DND-41 (cell line): ENCODE measurements around the gene TAS2R8.

ENCODE experiments used
- EZH2 ChIP-seq: IDR thresholded peaks from 3 replicates; pipeline ENCODE4 v1.6.1; 2012; ENCODE audit warnings: borderline replicate concordance, low read depth, mild to moderate bottlenecking, moderate library complexity, low read length, inconsistent platforms; ENCODE audit not compliant: severe bottlenecking
- TF ChIP-seq, protein P1 (sequence below): IDR thresholded peaks from 2 replicates; pipeline ENCODE4 v1.5.1; 2012; ENCODE audit warnings: borderline replicate concordance, low read length, moderate library complexity, mild to moderate bottlenecking; ENCODE audit not compliant: poor library complexity, severe bottlenecking; ENCODE audit errors: extremely low read depth

DNA sequence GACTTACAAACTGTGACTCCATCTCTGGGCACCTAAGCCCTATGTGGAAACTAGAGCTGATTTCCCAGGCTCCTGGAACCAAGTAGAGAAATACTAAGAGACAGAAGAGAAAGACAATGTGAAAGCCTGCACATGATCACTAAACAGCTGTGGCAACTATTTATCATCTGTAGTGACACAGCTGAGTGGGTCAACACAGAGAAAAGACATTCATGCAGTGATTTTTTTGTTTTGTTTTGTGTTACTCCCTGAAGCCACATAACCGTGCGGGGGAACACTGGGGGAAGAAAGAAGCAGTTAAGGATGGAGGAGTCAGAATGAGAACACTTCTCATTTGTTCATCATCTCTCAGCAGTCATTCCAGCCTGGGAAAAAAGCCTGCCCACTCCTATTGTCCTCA lies 40.7 kb upstream of the TAS2R8 start:
- TF ChIP-seq, protein P1, sequence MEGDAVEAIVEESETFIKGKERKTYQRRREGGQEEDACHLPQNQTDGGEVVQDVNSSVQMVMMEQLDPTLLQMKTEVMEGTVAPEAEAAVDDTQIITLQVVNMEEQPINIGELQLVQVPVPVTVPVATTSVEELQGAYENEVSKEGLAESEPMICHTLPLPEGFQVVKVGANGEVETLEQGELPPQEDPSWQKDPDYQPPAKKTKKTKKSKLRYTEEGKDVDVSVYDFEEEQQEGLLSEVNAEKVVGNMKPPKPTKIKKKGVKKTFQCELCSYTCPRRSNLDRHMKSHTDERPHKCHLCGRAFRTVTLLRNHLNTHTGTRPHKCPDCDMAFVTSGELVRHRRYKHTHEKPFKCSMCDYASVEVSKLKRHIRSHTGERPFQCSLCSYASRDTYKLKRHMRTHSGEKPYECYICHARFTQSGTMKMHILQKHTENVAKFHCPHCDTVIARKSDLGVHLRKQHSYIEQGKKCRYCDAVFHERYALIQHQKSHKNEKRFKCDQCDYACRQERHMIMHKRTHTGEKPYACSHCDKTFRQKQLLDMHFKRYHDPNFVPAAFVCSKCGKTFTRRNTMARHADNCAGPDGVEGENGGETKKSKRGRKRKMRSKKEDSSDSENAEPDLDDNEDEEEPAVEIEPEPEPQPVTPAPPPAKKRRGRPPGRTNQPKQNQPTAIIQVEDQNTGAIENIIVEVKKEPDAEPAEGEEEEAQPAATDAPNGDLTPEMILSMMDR: no peak
- TF ChIP-seq EZH2: no peak
